ENCODE results near the gene CARMIL1.

CARMIL1 gene

DNA sequence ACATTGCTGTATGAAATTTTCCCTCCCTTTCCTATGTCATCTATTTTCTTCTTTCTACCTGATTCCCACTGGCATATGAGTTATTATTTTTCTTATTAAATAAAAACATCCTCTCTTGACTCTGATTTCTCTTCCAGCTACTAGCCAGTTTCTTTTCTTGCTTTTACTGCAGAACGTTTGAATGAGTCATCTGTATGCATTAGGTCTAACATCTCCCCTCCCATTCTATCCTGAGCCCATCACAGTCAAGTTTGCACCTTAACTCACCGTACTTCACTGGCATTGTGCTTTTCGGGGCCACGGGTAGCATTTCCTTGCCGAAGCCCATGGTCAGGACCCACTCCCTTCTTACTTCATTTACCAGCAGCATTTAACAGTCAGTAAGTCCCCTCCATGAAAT lies 65.7 kb downstream of the CARMIL1 start:
- H3K4me1 ChIP-seq, result peaks cover 7% of the 10 kb centered on the region
- H3K9me3 ChIP-seq, result no peaks in the 10 kb centered on the region
- H3K4me3 ChIP-seq (ENCODE audit: low read depth, low read length), result no peak overlapping the region
- H3K36me3 ChIP-seq, result no peaks in the 10 kb centered on the region
- H3K27me3 ChIP-seq, result no peaks in the 10 kb centered on the region
- DNase-seq, result no peak
- TF ChIP-seq CTCF (IDR thresholded peaks at IDR 0.05; ENCODE audit: low read depth, low read length), result no peak

DNA sequence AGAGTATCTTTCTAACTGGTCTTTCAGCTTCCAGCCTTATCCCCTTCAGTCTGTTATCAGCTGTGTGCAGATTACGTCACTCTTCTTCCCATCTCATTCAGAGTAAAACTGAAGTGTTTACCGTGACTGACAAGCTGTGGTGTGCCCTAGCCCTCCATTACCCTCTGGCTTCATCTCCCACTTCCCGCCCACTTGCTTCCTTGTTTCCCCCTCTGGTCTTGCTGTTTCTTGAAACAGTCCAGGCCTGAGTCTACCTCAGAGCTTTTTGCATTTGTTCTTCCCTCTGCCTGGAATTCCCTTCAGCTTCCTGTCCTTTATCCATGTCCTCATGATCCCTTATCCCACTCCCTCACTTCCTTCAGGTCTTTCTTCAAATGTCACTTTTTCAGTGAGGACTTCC lies 66.9 kb downstream of the CARMIL1 start:
- no peaks in the 10 kb centered on the region for H3K9me3 ChIP-seq
- no peaks in the 10 kb centered on the region for H3K27me3 ChIP-seq
- no peak for DNase-seq
- H3K36me3 ChIP-seq, result no peaks in the 10 kb centered on the region
- H3K4me3 ChIP-seq (ENCODE audit: low read depth, low read length), result no peak overlapping the region
- peaks cover 7% of the 10 kb centered on the region for H3K4me1 ChIP-seq
- no peak for TF ChIP-seq CTCF (IDR thresholded peaks at IDR 0.05; ENCODE audit: low read depth, low read length)

GRCh38 chr6:25350573-25350972 lies 71.4 kb downstream of the CARMIL1 start:
- no peaks in the 10 kb centered on the region for H3K36me3 ChIP-seq
- H3K4me1 ChIP-seq, result 0 out of 2 replicates have a peak, but pooled peaks cover 3% of the 10 kb centered on the region
- no peak overlapping the region for H3K4me3 ChIP-seq (ENCODE audit: low read depth, low read length)
- H3K9me3 ChIP-seq, result no peaks in the 10 kb centered on the region
- no peak for TF ChIP-seq CTCF (IDR thresholded peaks at IDR 0.05; ENCODE audit: low read depth, low read length)
- DNase-seq, result no peak
- no peaks in the 10 kb centered on the region for H3K27me3 ChIP-seq

GRCh38 chr6:25351485-25351884 lies 72.3 kb downstream of the CARMIL1 start:
- Histone ChIP-seq H3K9me3 (no peaks in the 10 kb centered on the region), H3K4me3 (ENCODE audit: low read depth, low read length) (no peak overlapping the region), H3K27me3 (no peaks in the 10 kb centered on the region), H3K4me1 (0 out of 2 replicates have a peak, but pooled peaks cover under 1% of the 10 kb centered on the region), H3K36me3 (no peaks in the 10 kb centered on the region)
- DNase-seq, result no peak
- no peak for TF ChIP-seq CTCF (IDR thresholded peaks at IDR 0.05; ENCODE audit: low read depth, low read length)

DNA sequence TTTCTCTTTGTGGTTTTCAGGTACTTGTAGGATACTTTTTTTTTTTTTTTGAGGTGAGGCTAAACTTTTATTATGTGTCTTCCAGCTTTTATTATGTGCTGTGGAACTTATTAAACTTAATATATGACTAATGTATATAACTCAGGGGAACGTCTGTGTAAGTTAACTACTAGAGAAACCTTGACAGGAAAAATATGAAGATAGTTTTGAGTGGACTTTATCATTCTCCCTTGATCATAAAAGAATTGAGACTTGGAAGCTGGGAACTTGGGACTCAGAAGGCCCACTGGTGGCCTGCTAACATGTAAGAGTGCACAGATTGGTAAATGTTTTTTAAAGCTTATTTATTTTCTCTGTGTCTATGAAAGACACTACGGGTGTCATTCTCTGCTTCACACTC lies 73.1 kb downstream of the CARMIL1 start:
- no peak for DNase-seq
- H3K4me3 ChIP-seq (ENCODE audit: low read depth, low read length), result no peak overlapping the region

More for the DNA sequence above, 73.1 kb downstream of the CARMIL1 start:
- TF ChIP-seq CTCF (IDR thresholded peaks at IDR 0.05; ENCODE audit: low read depth, low read length), result no peak
- no peaks in the 10 kb centered on the region for H3K4me1 ChIP-seq
- H3K9me3 ChIP-seq, result no peaks in the 10 kb centered on the region
- no peaks in the 10 kb centered on the region for H3K36me3 ChIP-seq
- H3K27me3 ChIP-seq, result no peaks in the 10 kb centered on the region

Measured in BE2C (cell line).